ENCODE data around the gene SHF.
"Not testable (repeated sequence)": the region's sequence is repeated elsewhere in the genome, so short reads cannot be mapped to it uniquely, and the experiment has no call there.

The SHF gene

GRCh38 chr15:45187894-45188830 lies at the start of gene SHF:
Gene SHF (minus strand): TSS chr15:45187966. CDS start chr15:45187951, 15 bp downstream.
- DNase-seq: peak; percentile 22

GRCh38 chr15:45236806-45237205 lies 49.0 kb upstream of the SHF start:
- DNase-seq: not testable (repeated sequence)

- DNase-seq: no peak
Measured at GRCh38 chr15:45234562-45235235, 46.9 kb upstream of the SHF start.

- DNase-seq: no peak
Measured at GRCh38 chr15:45231864-45232562, 44.2 kb upstream of the SHF start.

GRCh38 chr15:45231132-45231531 lies 43.4 kb upstream of the SHF start:
- DNase-seq: no peak

- no peak for DNase-seq
Measured at GRCh38 chr15:45230245-45230965, 42.6 kb upstream of the SHF start.

- DNase-seq: no peak
Measured at GRCh38 chr15:45228931-45229330, 41.2 kb upstream of the SHF start.

- DNase-seq: peak; percentile 59
Measured at GRCh38 chr15:45225506-45226273, 37.9 kb upstream of the SHF start.

- no peak for DNase-seq
Measured at GRCh38 chr15:45224621-45225217, 37.0 kb upstream of the SHF start.

GRCh38 chr15:45221967-45222366 lies 34.2 kb upstream of the SHF start:
- DNase-seq: no peak

- no peak for DNase-seq
Measured at GRCh38 chr15:45221053-45221599, 33.4 kb upstream of the SHF start.

- DNase-seq: peak; percentile 7
Measured at GRCh38 chr15:45212493-45212892, 24.7 kb upstream of the SHF start.

- peak; percentile 77 for DNase-seq
Measured at GRCh38 chr15:45205192-45205591, 17.4 kb upstream of the SHF start.

- no peak for DNase-seq
Measured at GRCh38 chr15:45203182-45203581, 15.4 kb upstream of the SHF start.

- DNase-seq: no peak
Measured at GRCh38 chr15:45201869-45202268, 14.1 kb upstream of the SHF start.

GRCh38 chr15:45201557-45201859 lies 13.7 kb upstream of the SHF start:
- DNase-seq: peak; percentile 43

GRCh38 chr15:45200799-45201556 lies 13.2 kb upstream of the SHF start:
- DNase-seq: peak; percentile 96

GRCh38 chr15:45200001-45200798 lies 12.4 kb upstream of the SHF start:
- DNase-seq: peak; percentile 98

GRCh38 chr15:45199136-45199810 lies 11.5 kb upstream of the SHF start:
- DNase-seq: peak; percentile 70

All from OCI-M1 (cell line).